ENCODE data around the gene SPRY2.

The SPRY2 gene

GRCh38 chr13:80319004-80319403 is 21.9 kb downstream of the SPRY2 start:
- no peaks in the 10 kb centered on the region for H3K9me3 ChIP-seq
- intact Hi-C loops (cut with DNase I; ENCODE audit: low total_unique reads): no loop called here
- H3K36me3 ChIP-seq: peaks cover 0 to 4% (median 0%) of the 10 kb centered on the region in 3 donors
- no peaks in the 10 kb centered on the region for H3K27me3 ChIP-seq
- H3K4me3 ChIP-seq: no peak overlapping the region
- TF ChIP-seq, protein P1, sequence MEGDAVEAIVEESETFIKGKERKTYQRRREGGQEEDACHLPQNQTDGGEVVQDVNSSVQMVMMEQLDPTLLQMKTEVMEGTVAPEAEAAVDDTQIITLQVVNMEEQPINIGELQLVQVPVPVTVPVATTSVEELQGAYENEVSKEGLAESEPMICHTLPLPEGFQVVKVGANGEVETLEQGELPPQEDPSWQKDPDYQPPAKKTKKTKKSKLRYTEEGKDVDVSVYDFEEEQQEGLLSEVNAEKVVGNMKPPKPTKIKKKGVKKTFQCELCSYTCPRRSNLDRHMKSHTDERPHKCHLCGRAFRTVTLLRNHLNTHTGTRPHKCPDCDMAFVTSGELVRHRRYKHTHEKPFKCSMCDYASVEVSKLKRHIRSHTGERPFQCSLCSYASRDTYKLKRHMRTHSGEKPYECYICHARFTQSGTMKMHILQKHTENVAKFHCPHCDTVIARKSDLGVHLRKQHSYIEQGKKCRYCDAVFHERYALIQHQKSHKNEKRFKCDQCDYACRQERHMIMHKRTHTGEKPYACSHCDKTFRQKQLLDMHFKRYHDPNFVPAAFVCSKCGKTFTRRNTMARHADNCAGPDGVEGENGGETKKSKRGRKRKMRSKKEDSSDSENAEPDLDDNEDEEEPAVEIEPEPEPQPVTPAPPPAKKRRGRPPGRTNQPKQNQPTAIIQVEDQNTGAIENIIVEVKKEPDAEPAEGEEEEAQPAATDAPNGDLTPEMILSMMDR (IDR thresholded peaks at IDR 0.05): no peak
- DNase-seq: no peak
- H3K27ac ChIP-seq: no peak overlapping the region
- peaks cover 0 to under 1% (median 0%) of the 10 kb centered on the region in 4 donors for H3K4me1 ChIP-seq

- intact Hi-C loops (cut with DNase I; ENCODE audit: low total_unique reads): no loop called here
- Histone ChIP-seq H3K9me3 (no peaks in the 10 kb centered on the region), H3K36me3 (peaks cover 0 to 4% (median 0%) of the 10 kb centered on the region in 3 donors), H3K27me3 (no peaks in the 10 kb centered on the region), H3K4me1 (peaks cover 0 to 5% (median 0%) of the 10 kb centered on the region in 4 donors), H3K4me3 (no peak overlapping the region), H3K27ac (no peak overlapping the region)
- TF ChIP-seq, protein P1 (IDR thresholded peaks at IDR 0.05): no peak
- DNase-seq: no peak
These were observed 25.9 kb downstream of the SPRY2 start for GRCh38 chr13:80314711-80315653.

DNA sequence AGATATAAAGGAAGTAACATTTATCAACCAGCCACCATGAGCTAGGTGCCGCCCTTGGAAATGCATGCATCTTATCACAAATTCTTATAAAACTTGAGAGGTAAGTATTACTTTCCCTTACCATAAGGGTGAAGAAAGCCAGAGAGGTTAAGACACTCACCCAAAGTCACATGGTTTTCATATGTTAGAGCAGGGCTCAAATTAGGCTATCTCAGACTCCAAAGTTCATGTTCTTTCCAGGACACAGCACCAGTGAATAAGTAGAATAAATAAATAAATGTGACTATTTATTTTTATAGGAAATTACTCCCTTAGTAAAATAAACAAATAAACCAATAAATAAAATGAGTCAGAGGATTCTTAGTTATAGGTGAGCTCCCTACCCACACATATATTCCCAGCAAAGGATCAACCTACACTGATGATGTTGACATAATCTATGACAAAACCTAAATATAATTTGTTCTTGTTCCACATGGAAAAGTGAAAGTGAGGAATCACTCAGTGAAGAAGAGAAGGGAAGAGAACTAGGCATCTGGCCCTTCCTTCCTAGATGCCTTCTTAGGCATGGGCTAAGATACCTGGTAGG is 27.2 kb downstream of the SPRY2 start:
- Histone ChIP-seq H3K27ac (no peak overlapping the region), H3K9me3 (no peaks in the 10 kb centered on the region), H3K27me3 (no peaks in the 10 kb centered on the region), H3K4me3 (no peak overlapping the region), H3K36me3 (no peaks in the 10 kb centered on the region), H3K4me1 (peaks cover 0 to 5% (median 0%) of the 10 kb centered on the region in 4 donors)
- intact Hi-C loops (cut with DNase I; ENCODE audit: low total_unique reads): no loop called here
- TF ChIP-seq, protein P1 (IDR thresholded peaks at IDR 0.05): no peak
- no peak for DNase-seq

GRCh38 chr13:80312967-80313366 is 28.0 kb downstream of the SPRY2 start:
- H3K36me3 ChIP-seq: no peaks in the 10 kb centered on the region
- no peak overlapping the region for H3K27ac ChIP-seq
- no peaks in the 10 kb centered on the region for H3K9me3 ChIP-seq
- TF ChIP-seq, protein P1 (IDR thresholded peaks at IDR 0.05): no peak
- no peaks in the 10 kb centered on the region for H3K27me3 ChIP-seq
- intact Hi-C loops (cut with DNase I; ENCODE audit: low total_unique reads): no loop called here
- H3K4me1 ChIP-seq: peaks cover 0 to 5% (median 0%) of the 10 kb centered on the region in 4 donors
- H3K4me3 ChIP-seq: no peak overlapping the region
- DNase-seq: no peak

DNA sequence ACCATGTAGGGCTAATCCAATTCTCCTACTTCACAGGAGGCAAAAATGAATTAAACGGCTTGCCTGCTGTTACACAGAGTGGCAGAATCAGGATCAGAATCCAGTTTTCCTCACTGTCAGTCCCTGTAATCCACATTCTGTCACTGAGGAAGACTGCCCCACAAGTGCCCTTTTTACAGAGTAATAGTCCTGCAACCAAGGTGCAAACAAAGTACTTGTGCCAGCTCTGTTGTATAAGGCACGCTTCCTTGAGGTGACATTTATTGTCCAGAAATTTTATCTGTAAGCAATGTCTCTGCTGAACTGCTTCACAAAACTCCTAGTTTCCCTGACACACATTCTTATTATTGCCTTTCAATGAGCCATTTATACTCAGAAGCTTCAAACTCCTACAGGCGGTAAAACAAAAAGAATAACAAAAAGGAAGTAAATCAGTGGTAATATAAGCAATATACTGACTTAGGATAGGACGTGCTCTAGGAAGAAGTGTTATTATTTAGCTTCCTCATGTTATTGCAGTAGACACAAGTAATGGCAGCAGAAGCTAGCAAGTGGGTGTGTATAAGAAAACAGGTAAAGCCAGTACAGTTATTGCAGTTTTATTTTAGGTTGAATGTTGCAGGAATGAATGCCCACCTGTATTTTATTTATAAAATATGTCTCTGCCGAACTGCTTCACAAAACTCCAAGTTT is 28.8 kb downstream of the SPRY2 start:
- Histone ChIP-seq H3K27me3 (no peaks in the 10 kb centered on the region), H3K27ac (no peak overlapping the region), H3K9me3 (no peaks in the 10 kb centered on the region), H3K4me1 (peaks cover 0 to 10% (median 0%) of the 10 kb centered on the region in 4 donors), H3K36me3 (no peaks in the 10 kb centered on the region), H3K4me3 (no peak overlapping the region)
- no peak for DNase-seq
- intact Hi-C loops (cut with DNase I; ENCODE audit: low total_unique reads): no loop called here
- TF ChIP-seq, protein P1 (IDR thresholded peaks at IDR 0.05): no peak
